ENCODE measurements around the gene VIL1. TPM values are rescaled to one million over a fixed set of nuclear protein-coding genes. Genes with fewer than 3 reads are reported as not detected.

Gene VIL1
- total and polyA plus RNA-seq, 9 donors, result 0.05 to 1.3 (median 0.38) TPM; not detected in 6

DNA sequence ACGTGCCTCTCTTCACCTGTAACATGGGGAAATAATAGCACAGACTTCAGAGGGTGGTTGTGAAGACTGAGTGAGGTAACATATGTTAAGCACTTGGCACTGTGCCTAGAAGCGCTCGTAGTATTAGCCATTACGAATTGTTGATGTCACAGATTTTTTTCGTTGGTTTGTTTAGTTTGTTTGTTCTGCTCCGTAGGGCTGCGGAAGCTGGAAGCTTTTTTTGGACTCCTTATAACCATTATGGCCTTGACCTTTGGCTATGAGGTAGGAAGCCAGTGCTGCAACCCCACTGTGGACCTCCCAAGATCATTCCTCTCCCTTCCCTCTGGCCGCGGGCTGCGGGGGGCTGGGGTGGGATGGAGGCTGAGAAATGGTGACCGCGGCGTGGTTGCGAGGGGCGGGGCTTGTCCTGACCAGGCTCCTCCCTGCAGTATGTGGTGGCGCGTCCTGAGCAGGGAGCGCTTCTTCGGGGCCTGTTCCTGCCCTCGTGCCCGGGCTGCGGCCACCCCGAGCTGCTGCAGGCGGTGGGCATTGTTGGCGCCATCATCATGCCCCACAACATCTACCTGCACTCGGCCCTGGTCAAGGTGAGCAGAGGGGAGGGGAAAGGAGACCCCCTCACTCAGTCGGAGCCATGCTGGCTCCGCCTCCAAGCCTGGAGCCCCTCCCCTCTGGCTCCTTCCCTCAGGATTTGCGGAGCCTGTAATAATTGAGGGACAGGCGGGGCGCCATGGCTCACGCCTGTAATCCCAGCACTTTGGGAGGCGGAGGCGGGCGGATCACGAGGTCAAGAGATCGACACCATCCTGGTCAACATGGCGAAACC, 31.3 kb upstream of the VIL1 start:
- H3K9me3 ChIP-seq, result no peaks in the 10 kb centered on the region
- H3K4me1 ChIP-seq (ENCODE audit: insufficient read depth), result peaks cover 3% of the 10 kb centered on the region
- no peaks in the 10 kb centered on the region for H3K36me3 ChIP-seq
- no peak for TF ChIP-seq CTCF (IDR thresholded peaks at IDR 0.05)
- no peak for TF ChIP-seq POLR2A (IDR thresholded peaks at IDR 0.05)
- no peak for TF ChIP-seq EP300 (IDR thresholded peaks at IDR 0.05)
- no peaks in the 10 kb centered on the region for H3K27me3 ChIP-seq
- peak; percentile 80 to 86 (median 84) for DNase-seq
- WGBS, 3 donors, result 7 to 16% (median 9%) methylated on average over 33 to 38 of the region's 38 CpGs
- peak overlapping the region in 1 of 2 donors; percentile 29 for H3K27ac ChIP-seq
- intact Hi-C loops (cut with DNase I), result no loop called here
- H3K4me3 ChIP-seq, result peak overlapping the region; percentile 18

- H3K4me3 ChIP-seq, result no peak overlapping the region
- H3K27me3 ChIP-seq, result no peaks in the 10 kb centered on the region
- no peak overlapping the region for H3K27ac ChIP-seq
- TF ChIP-seq POLR2A (IDR thresholded peaks at IDR 0.05), result no peak
- no peak for TF ChIP-seq CTCF (IDR thresholded peaks at IDR 0.05)
- TF ChIP-seq EP300 (IDR thresholded peaks at IDR 0.05), result no peak
- no peak for DNase-seq
- 92 to 94% (median 93%) methylated on average over 17 of the region's 17 CpGs for WGBS, 3 donors
- no peaks in the 10 kb centered on the region for H3K36me3 ChIP-seq
- no peaks in the 10 kb centered on the region for H3K9me3 ChIP-seq
- intact Hi-C loops (cut with DNase I), result loop anchor here in 3 of 4 donors (5.0 to 10.0 kb wide), 3 partner anchors 87 to 205 kb away; no protein-coding TSS in a partner anchor
- peaks cover 3% of the 10 kb centered on the region for H3K4me1 ChIP-seq (ENCODE audit: insufficient read depth)
These were observed 29.4 kb upstream of the VIL1 start for GRCh38 chr2:218389333-218390150.

DNA sequence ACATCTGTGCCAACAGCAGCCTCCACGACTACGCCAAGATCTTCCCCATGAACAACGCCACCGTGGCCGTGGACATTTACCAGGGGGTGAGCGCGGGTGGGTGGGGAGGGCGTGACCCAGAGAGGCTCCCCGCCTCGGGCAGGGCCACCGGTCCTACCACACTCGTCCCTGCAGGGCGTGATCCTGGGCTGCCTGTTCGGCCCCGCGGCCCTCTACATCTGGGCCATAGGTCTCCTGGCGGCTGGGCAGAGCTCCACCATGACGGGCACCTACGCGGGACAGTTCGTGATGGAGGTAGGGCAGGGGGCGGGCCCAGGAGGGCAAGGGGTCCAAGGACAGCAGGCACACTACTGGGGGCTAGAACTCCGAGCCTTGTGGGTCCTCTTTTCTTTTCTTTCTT, 27.7 kb upstream of the VIL1 start:
- Histone ChIP-seq H3K27ac (no peak overlapping the region), H3K27me3 (no peaks in the 10 kb centered on the region), H3K4me1 (ENCODE audit: insufficient read depth) (peaks cover 3% of the 10 kb centered on the region), H3K4me3 (no peak overlapping the region), H3K9me3 (no peaks in the 10 kb centered on the region), H3K36me3 (no peaks in the 10 kb centered on the region)
- intact Hi-C loops (cut with DNase I), result loop anchor here in 3 of 4 donors (5.0 to 10.0 kb wide), 3 partner anchors 89 to 206 kb away; no protein-coding TSS in a partner anchor
- WGBS, 3 donors, result 91 to 96% (median 93%) methylated on average over 23 of the region's 23 CpGs
- TF ChIP-seq EP300 (IDR thresholded peaks at IDR 0.05), result no peak
- TF ChIP-seq POLR2A (IDR thresholded peaks at IDR 0.05), result no peak
- no peak for TF ChIP-seq CTCF (IDR thresholded peaks at IDR 0.05)
- DNase-seq, result no peak

DNA sequence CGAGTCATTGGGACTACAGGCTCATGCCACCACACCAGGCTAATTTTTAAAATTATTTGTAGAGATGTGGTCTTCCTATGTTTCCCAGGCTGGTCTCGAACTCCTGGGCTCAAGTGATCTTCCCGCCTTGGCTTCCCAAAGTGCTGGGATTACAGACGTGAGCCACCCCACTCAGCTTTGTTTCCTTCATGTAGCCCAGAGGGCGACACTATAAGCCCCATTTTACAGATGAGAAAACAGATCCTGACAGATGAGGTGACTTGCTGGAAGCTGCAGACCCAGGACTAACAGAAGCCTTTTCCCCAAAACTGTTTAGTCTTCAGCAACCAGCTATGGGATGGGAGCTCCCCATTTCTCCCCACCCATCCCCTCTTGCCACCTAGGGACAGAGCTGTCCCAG, 26.5 kb upstream of the VIL1 start:
- Histone ChIP-seq H3K36me3 (no peaks in the 10 kb centered on the region), H3K4me1 (ENCODE audit: insufficient read depth) (peaks cover 1% of the 10 kb centered on the region), H3K27me3 (no peaks in the 10 kb centered on the region), H3K27ac (no peak overlapping the region), H3K4me3 (no peak overlapping the region), H3K9me3 (no peaks in the 10 kb centered on the region)
- no peak for TF ChIP-seq CTCF (IDR thresholded peaks at IDR 0.05)
- TF ChIP-seq EP300 (IDR thresholded peaks at IDR 0.05), result no peak
- no peak for TF ChIP-seq POLR2A (IDR thresholded peaks at IDR 0.05)
- intact Hi-C loops (cut with DNase I), result loop anchor here in 3 of 4 donors (5.0 to 10.0 kb wide), 3 partner anchors 90 to 208 kb away; no protein-coding TSS in a partner anchor
- WGBS, 3 donors, result 88 to 91% (median 89%) methylated on average over 5 of the region's 5 CpGs
- no peak for DNase-seq

Data from ovary (tissue), 9 donors.